Measurements from ENCODE around the gene MAGED4.

MAGED4 gene

DNA sequence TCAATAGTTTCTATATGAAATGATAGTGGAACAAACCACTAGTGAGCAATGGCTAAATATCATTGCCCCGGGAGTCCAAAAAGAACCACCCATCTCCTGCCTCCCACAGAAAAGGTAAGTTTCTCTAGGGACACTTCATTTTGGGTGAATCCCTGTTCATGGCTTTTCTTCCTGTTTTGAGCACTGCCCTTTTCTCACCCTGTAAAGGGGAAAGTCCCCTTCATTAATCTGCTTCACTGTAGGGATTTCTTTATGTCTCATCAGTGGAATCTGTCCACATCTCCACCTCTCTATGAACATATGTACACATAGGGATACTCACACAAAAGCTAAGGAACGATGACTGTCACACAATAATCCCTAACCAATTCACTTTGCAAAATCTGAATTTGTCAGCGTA, 28.6 kb downstream of the MAGED4 start:
- Histone ChIP-seq H3K36me3 (ENCODE audit: control insufficient read depth in 2 of 2, insufficient read depth in 2 of 2, low read length in 2 of 2) (no peaks in the 10 kb centered on the region), H3K27ac (ENCODE audit: low read depth in 2 of 2, low read length in 2 of 2) (no peak overlapping the region), H3K4me1 (ENCODE audit: control insufficient read depth in 2 of 2, insufficient read depth in 2 of 2, low read length in 2 of 2) (no peaks in the 10 kb centered on the region), H3K4me3 (ENCODE audit: low read length in 2 of 2) (no peak overlapping the region), H3K27me3 (ENCODE audit: control insufficient read depth in 2 of 2, insufficient read depth in 2 of 2, low read length in 2 of 2) (no peaks in the 10 kb centered on the region), H3K9ac (ENCODE audit: low read depth in 1 of 2, low read length in 2 of 2) (no peak overlapping the region), H3K9me3 (ENCODE audit: control insufficient read depth in 2 of 2, low read length in 2 of 2) (no peaks in the 10 kb centered on the region)

DNA sequence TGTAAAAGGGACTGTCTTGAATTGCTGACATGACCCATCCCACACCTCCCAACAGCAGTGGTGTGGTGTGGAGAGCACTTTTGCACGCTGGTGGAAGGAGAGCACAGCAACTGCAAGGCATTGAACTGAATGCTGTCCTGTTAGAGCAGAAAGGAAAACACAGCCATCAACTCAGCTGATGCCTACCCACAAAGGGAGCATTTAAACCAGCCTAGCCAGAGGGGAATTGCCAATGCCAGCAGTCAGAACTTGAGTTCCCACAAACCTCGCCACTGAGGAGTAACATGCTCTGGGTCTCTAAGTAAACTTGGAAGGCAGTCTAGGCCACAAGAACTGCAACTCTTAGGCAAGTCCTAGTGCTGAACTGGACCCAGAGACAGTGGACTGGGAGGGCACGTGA, 31.9 kb downstream of the MAGED4 start:
- H3K36me3 ChIP-seq (ENCODE audit: control insufficient read depth in 2 of 2, insufficient read depth in 2 of 2, low read length in 2 of 2) = no peaks in the 10 kb centered on the region
- no peaks in the 10 kb centered on the region for H3K9me3 ChIP-seq (ENCODE audit: control insufficient read depth in 2 of 2, low read length in 2 of 2)
- no peak overlapping the region for H3K4me3 ChIP-seq (ENCODE audit: low read length in 2 of 2)
- no peak overlapping the region for H3K27ac ChIP-seq (ENCODE audit: low read depth in 2 of 2, low read length in 2 of 2)
- no peak overlapping the region for H3K9ac ChIP-seq (ENCODE audit: low read depth in 1 of 2, low read length in 2 of 2)
- no peaks in the 10 kb centered on the region for H3K4me1 ChIP-seq (ENCODE audit: control insufficient read depth in 2 of 2, insufficient read depth in 2 of 2, low read length in 2 of 2)
- peaks cover 0 to 2% of the 10 kb centered on the region in 2 donors for H3K27me3 ChIP-seq (ENCODE audit: control insufficient read depth in 2 of 2, insufficient read depth in 2 of 2, low read length in 2 of 2)

DNA sequence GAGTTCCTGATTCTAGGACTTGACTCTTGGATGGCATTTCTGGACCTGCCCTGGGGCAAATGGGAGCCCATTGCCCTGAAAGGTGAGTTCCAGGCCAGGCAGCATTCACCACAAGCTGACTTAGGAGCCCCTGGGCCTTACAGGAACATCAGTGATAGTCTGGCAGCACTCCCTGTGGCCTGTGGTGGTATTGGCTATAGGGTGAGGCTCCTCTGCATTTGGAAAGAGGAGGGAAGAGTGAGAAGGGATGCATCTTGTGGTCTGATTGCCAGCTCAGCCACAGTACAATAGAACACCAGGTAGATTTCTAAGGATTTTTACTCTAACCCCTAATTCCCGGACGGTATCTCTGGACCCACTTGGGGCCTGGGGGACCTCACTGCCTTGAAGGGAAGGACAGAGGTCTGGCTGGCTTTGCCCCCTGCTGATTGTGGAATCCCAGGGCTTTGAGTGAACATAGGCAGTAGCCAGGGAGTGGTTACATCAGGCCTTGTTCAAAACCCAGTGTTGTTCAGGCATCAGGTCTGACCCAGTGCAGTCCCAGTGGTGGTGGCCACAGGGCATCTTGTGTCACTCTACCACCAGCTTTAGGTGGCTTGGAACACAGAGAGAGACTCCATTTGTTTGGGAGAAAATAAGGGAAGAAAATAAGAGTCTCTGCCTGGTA, 32.9 kb downstream of the MAGED4 start:
- no peak overlapping the region for H3K27ac ChIP-seq (ENCODE audit: low read depth in 2 of 2, low read length in 2 of 2)
- no peaks in the 10 kb centered on the region for H3K9me3 ChIP-seq (ENCODE audit: control insufficient read depth in 2 of 2, low read length in 2 of 2)

DNA sequence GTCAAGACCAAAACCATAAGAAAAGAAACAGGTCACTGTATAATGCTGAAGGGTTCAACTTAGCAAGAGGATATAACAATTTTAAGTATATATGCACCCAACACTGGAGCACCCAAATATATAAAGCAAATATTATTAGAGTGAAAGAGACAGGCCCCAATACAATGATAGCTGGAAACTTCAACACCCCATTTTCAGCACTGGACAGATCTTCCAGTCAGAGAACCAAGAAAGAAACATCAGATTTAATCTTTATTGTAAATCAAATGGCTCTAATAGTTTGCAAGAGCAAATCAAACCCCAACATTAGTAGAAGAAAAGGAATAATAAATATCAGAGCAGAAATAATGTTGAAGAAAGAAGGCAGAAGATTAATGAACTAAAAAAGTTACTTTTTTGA, 36.2 kb downstream of the MAGED4 start:
- no peak overlapping the region for H3K9ac ChIP-seq (ENCODE audit: low read depth in 1 of 2, low read length in 2 of 2)
- H3K9me3 ChIP-seq (ENCODE audit: control insufficient read depth in 2 of 2, low read length in 2 of 2) = no peaks in the 10 kb centered on the region
- no peak overlapping the region for H3K4me3 ChIP-seq (ENCODE audit: low read length in 2 of 2)
- peaks cover 0 to 2% of the 10 kb centered on the region in 2 donors for H3K27me3 ChIP-seq (ENCODE audit: control insufficient read depth in 2 of 2, insufficient read depth in 2 of 2, low read length in 2 of 2)
- no peaks in the 10 kb centered on the region for H3K36me3 ChIP-seq (ENCODE audit: control insufficient read depth in 2 of 2, insufficient read depth in 2 of 2, low read length in 2 of 2)
- no peak overlapping the region for H3K27ac ChIP-seq (ENCODE audit: low read depth in 2 of 2, low read length in 2 of 2)
- no peaks in the 10 kb centered on the region for H3K4me1 ChIP-seq (ENCODE audit: control insufficient read depth in 2 of 2, insufficient read depth in 2 of 2, low read length in 2 of 2)

More for the DNA sequence above, 32.9 kb downstream of the MAGED4 start:
- no peaks in the 10 kb centered on the region for H3K4me1 ChIP-seq (ENCODE audit: control insufficient read depth in 2 of 2, insufficient read depth in 2 of 2, low read length in 2 of 2)
- peaks cover 0 to 2% of the 10 kb centered on the region in 2 donors for H3K27me3 ChIP-seq (ENCODE audit: control insufficient read depth in 2 of 2, insufficient read depth in 2 of 2, low read length in 2 of 2)
- H3K36me3 ChIP-seq (ENCODE audit: control insufficient read depth in 2 of 2, insufficient read depth in 2 of 2, low read length in 2 of 2) = no peaks in the 10 kb centered on the region
- H3K4me3 ChIP-seq (ENCODE audit: low read length in 2 of 2) = no peak overlapping the region
- H3K9ac ChIP-seq (ENCODE audit: low read depth in 1 of 2, low read length in 2 of 2) = no peak overlapping the region

Measured in mucosa of rectum (tissue), 2 donors.